Measurements from ENCODE around the gene MEF2C. TPM values are rescaled to one million over a fixed set of nuclear protein-coding genes. Genes with fewer than 3 reads are reported as not detected.

The MEF2C gene
- total and polyA plus RNA-seq, 2 donors (not counting 1 experiment from before 2014, with no cell fraction given), result 12.2 to 15.7 TPM

DNA sequence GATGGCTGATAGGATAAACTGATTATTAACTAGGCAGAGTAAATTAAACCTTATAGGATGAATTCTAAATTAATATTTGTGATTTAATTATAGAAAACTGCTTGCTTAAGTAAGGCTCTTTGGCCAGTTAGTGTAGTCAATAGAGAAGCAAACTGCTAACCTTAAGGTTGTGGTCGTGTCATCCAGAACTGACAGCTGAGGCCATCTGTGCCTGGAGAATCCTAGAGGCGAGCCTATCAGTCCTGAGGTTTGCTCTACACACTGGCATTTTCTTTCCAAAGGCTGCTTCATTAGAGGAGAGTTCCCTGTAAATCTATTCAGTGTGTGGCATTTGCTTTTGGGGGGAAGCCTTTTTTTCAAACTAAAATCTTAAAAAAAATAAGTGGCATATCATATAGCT lies 169.2 kb downstream of the MEF2C start:
- no peaks in the 10 kb centered on the region for H3K9me3 ChIP-seq (ENCODE audit: control insufficient read depth, insufficient read depth, low read depth, low read length)
- TF ChIP-seq, protein P1, sequence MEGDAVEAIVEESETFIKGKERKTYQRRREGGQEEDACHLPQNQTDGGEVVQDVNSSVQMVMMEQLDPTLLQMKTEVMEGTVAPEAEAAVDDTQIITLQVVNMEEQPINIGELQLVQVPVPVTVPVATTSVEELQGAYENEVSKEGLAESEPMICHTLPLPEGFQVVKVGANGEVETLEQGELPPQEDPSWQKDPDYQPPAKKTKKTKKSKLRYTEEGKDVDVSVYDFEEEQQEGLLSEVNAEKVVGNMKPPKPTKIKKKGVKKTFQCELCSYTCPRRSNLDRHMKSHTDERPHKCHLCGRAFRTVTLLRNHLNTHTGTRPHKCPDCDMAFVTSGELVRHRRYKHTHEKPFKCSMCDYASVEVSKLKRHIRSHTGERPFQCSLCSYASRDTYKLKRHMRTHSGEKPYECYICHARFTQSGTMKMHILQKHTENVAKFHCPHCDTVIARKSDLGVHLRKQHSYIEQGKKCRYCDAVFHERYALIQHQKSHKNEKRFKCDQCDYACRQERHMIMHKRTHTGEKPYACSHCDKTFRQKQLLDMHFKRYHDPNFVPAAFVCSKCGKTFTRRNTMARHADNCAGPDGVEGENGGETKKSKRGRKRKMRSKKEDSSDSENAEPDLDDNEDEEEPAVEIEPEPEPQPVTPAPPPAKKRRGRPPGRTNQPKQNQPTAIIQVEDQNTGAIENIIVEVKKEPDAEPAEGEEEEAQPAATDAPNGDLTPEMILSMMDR (conservative IDR thresholded peaks at IDR 0.05 in 1 of 2, IDR thresholded peaks at IDR 0.05 in 1 of 2; ENCODE audit: low read depth in 1 of 2, low read length in 2 of 2), result no peak
- no peak for TF ChIP-seq EZH2 (IDR thresholded peaks at IDR 0.05; ENCODE audit: low read length, missing control alignments)

DNA sequence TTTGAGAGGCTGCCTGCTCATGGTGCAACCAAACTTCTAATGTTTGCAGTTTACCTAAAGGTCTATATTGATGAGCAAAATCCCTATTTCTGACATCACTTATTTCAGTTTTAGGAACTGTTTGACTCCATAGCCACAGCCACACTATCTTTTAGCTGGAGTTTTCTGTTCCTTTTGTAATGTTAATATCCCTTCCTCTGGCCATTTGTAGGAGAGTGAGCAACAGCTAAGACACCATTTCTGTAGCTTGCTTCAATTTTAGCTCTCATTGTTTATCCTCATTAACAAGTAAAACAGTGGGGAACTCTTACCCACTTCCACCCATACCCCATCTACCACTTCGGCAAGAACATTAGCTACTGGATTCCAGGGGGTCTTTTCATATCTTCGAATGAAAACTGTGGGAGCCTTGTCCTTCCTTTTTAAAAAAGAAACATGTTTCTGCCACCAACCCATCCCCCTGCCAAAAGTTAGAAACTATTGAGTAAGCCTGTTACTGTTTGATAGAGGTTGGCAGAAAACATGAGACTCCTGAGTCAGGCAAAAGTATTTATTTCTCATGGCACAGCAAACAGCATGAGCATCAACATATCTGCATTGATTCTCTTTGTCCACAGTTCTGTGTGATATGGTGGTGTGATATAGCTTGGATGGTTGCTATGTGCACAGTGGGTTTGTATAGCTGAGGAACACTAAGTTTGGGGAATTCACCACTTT lies 174.1 kb downstream of the MEF2C start:
- Histone ChIP-seq H3K9ac (ENCODE audit: insufficient read depth, low read length) (no peak overlapping the region), H3K9me3 (ENCODE audit: control insufficient read depth, insufficient read depth, low read depth, low read length) (no peaks in the 10 kb centered on the region), H4K20me1 (ENCODE audit: control insufficient read depth, extremely low read depth, insufficient read depth, low read length) (no peaks in the 10 kb centered on the region), H3K4me2 (ENCODE audit: extremely low read depth, insufficient read depth, low read length) (no peak overlapping the region), H3K27me3 (ENCODE audit: control insufficient read depth, insufficient read depth, low read length) (no peaks in the 10 kb centered on the region), H3K4me3 (replicated peaks in 1 of 4; ENCODE audit: control extremely low read depth in 1 of 4, insufficient read depth in 1 of 4, low read depth in 3 of 4, low read length in 4 of 4) (no peak overlapping the region), H2AFZ (ENCODE audit: low read length) (no peak overlapping the region), H3K4me1 (ENCODE audit: control insufficient read depth, extremely low read depth, insufficient read depth, low read length) (no peaks in the 10 kb centered on the region), H3K27ac (ENCODE audit: insufficient read depth, low read length) (no peak overlapping the region), H3K79me2 (ENCODE audit: control insufficient read depth, insufficient read depth, low read length) (no peaks in the 10 kb centered on the region), H3K36me3 (ENCODE audit: control insufficient read depth, insufficient read depth, low read length) (no peaks in the 10 kb centered on the region)
- DNase-seq (ENCODE audit: low read depth in 2 of 2), result no peak
- TF ChIP-seq, protein P1 (conservative IDR thresholded peaks at IDR 0.05 in 1 of 2, IDR thresholded peaks at IDR 0.05 in 1 of 2; ENCODE audit: low read depth in 1 of 2, low read length in 2 of 2), result no peak
- no peak for TF ChIP-seq EZH2 (IDR thresholded peaks at IDR 0.05; ENCODE audit: low read length, missing control alignments)

More for the DNA sequence above, 169.2 kb downstream of the MEF2C start:
- H3K4me1 ChIP-seq (ENCODE audit: control insufficient read depth, extremely low read depth, insufficient read depth, low read length), result no peaks in the 10 kb centered on the region
- no peaks in the 10 kb centered on the region for H3K79me2 ChIP-seq (ENCODE audit: control insufficient read depth, insufficient read depth, low read length)
- H3K27me3 ChIP-seq (ENCODE audit: control insufficient read depth, insufficient read depth, low read length), result no peaks in the 10 kb centered on the region
- H2AFZ ChIP-seq (ENCODE audit: low read length), result no peak overlapping the region
- H3K27ac ChIP-seq (ENCODE audit: insufficient read depth, low read length), result no peak overlapping the region
- no peak for DNase-seq (ENCODE audit: low read depth in 2 of 2)
- no peaks in the 10 kb centered on the region for H4K20me1 ChIP-seq (ENCODE audit: control insufficient read depth, extremely low read depth, insufficient read depth, low read length)
- no peak overlapping the region for H3K4me2 ChIP-seq (ENCODE audit: extremely low read depth, insufficient read depth, low read length)
- H3K9ac ChIP-seq (ENCODE audit: insufficient read depth, low read length), result no peak overlapping the region
- no peak overlapping the region for H3K4me3 ChIP-seq (replicated peaks in 1 of 4; ENCODE audit: control extremely low read depth in 1 of 4, insufficient read depth in 1 of 4, low read depth in 3 of 4, low read length in 4 of 4)
- H3K36me3 ChIP-seq (ENCODE audit: control insufficient read depth, insufficient read depth, low read length), result no peaks in the 10 kb centered on the region

DNA sequence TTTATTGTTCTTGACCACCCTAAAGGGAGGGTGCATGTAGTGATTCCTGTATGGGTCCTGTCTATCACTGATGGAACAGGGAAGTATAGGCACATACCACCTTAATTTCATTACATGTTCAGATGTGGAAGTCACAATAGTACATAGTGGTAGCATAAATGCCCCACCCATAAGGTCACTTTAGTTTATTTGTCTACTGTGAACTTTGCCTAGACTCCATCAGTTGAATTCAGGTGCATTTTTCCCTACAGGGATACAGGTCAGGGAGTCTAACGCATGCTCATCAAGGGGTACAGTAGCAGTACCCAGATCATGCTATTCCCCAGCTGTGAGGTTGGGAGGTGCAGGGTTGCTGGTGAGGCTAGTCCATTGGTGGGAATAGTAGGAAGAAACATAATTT lies 175.0 kb downstream of the MEF2C start:
- H4K20me1 ChIP-seq (ENCODE audit: control insufficient read depth, extremely low read depth, insufficient read depth, low read length), result no peaks in the 10 kb centered on the region
- no peak overlapping the region for H3K4me3 ChIP-seq (replicated peaks in 1 of 4; ENCODE audit: control extremely low read depth in 1 of 4, insufficient read depth in 1 of 4, low read depth in 3 of 4, low read length in 4 of 4)
- no peaks in the 10 kb centered on the region for H3K9me3 ChIP-seq (ENCODE audit: control insufficient read depth, insufficient read depth, low read depth, low read length)
- H3K27me3 ChIP-seq (ENCODE audit: control insufficient read depth, insufficient read depth, low read length), result no peaks in the 10 kb centered on the region
- H3K4me2 ChIP-seq (ENCODE audit: extremely low read depth, insufficient read depth, low read length), result no peak overlapping the region
- no peaks in the 10 kb centered on the region for H3K4me1 ChIP-seq (ENCODE audit: control insufficient read depth, extremely low read depth, insufficient read depth, low read length)
- no peak for DNase-seq (ENCODE audit: low read depth in 2 of 2)
- H3K36me3 ChIP-seq (ENCODE audit: control insufficient read depth, insufficient read depth, low read length), result no peaks in the 10 kb centered on the region
- no peak for TF ChIP-seq EZH2 (IDR thresholded peaks at IDR 0.05; ENCODE audit: low read length, missing control alignments)
- TF ChIP-seq, protein P1 (conservative IDR thresholded peaks at IDR 0.05 in 1 of 2, IDR thresholded peaks at IDR 0.05 in 1 of 2; ENCODE audit: low read depth in 1 of 2, low read length in 2 of 2), result no peak
- H3K79me2 ChIP-seq (ENCODE audit: control insufficient read depth, insufficient read depth, low read length), result no peaks in the 10 kb centered on the region
- H3K27ac ChIP-seq (ENCODE audit: insufficient read depth, low read length), result no peak overlapping the region
- no peak overlapping the region for H3K9ac ChIP-seq (ENCODE audit: insufficient read depth, low read length)
- H2AFZ ChIP-seq (ENCODE audit: low read length), result no peak overlapping the region
